GM23338 (cell line): Measurements from ENCODE around the gene SPTBN4. TPM values are rescaled to one million over a fixed set of nuclear protein-coding genes. Genes with fewer than 3 reads are reported as not detected.
"Not testable (repeated sequence)": the region's sequence is repeated elsewhere in the genome, so short reads cannot be mapped to it uniquely, and the experiment has no call there.

Experiments
- ATAC-seq: fragments of 200-7000 bp; cut with Tn5 transposase; 3 replicates; pipeline ENCODE4 v1.9.1; 2020
- DNase-seq: peaks from one replicate; pipeline ENCODE4 v3.0.0-alpha.2; 2015; ENCODE audit warnings: low spot score
- H2AFZ ChIP-seq: fragments of 200-600 bp; sonication (generic); 2 replicates; pipeline ENCODE4 v1.8.0; 2016; ENCODE audit warnings: antibody characterized with exemption, mild to moderate bottlenecking, moderate library complexity
- H3F3A ChIP-seq: fragments of 200-600 bp; sonication (generic); replicated peaks from 2 replicates; pipeline ENCODE4 v1.8.0; 2017; ENCODE audit warnings: antibody characterized with exemption, mixed run types, low read depth
- H3K27ac ChIP-seq: fragments of 200-600 bp; sonication (generic); 2 replicates; pipeline ENCODE4 v1.6.1; 2016; ENCODE audit warnings: low read depth
- H3K27me3 ChIP-seq: fragments of 200-600 bp; sonication (generic); 2 replicates; pipeline ENCODE4 v1.8.0; 2016; ENCODE audit warnings: mild to moderate bottlenecking, mixed run types, moderate library complexity; ENCODE audit not compliant: insufficient read depth
- H3K36me3 ChIP-seq: fragments of 200-600 bp; sonication (generic); 2 replicates; pipeline ENCODE4 v1.8.0; 2016; ENCODE audit warnings: mild to moderate bottlenecking; ENCODE audit not compliant: insufficient read depth
- H3K4me1 ChIP-seq: fragments of 200-600 bp; sonication (generic); 2 replicates; pipeline ENCODE4 v1.8.0; 2016; ENCODE audit warnings: mild to moderate bottlenecking, moderate library complexity; ENCODE audit not compliant: insufficient read depth
- H3K4me2 ChIP-seq: fragments of 200-600 bp; sonication (generic); 2 replicates; pipeline ENCODE4 v1.7.1; 2017; ENCODE audit warnings: mixed run types
- H3K4me3 ChIP-seq: fragments of 200-600 bp; sonication (generic); 2 replicates; pipeline ENCODE4 v1.6.1; 2016; ENCODE audit warnings: mixed run types
- H3K79me2 ChIP-seq: fragments of 200-600 bp; sonication (generic); replicated peaks from 2 replicates; pipeline ENCODE4 v1.8.0; 2017; ENCODE audit warnings: mild to moderate bottlenecking; ENCODE audit not compliant: insufficient read depth
- H3K9me2 ChIP-seq: fragments of 200-600 bp; sonication (generic); 2 replicates; pipeline ENCODE4 v1.8.0; 2017; ENCODE audit not compliant: insufficient read depth
- H4K20me1 ChIP-seq: fragments of 200-600 bp; sonication (generic); replicated peaks from 2 replicates; pipeline ENCODE4 v1.8.0; 2017; ENCODE audit warnings: mild to moderate bottlenecking; ENCODE audit not compliant: insufficient read depth
- H3K27ac Mint-ChIP-seq: 2 replicates; pipeline ENCODE4 v1.8.0; 2020; ENCODE audit warnings: inconsistent platforms, mild to moderate bottlenecking, moderate library complexity, mixed read lengths
- H3K27me3 Mint-ChIP-seq: 3 replicates; pipeline ENCODE4 v1.8.0; 2022; ENCODE audit warnings: low read depth, mild to moderate bottlenecking, moderate library complexity, mixed read lengths, inconsistent platforms; ENCODE audit not compliant: insufficient read depth, poor library complexity
- H3K36me3 Mint-ChIP-seq: 3 replicates; pipeline ENCODE4 v1.8.0; 2021; ENCODE audit warnings: low read depth, mild to moderate bottlenecking, inconsistent platforms, moderate library complexity, mixed read lengths
- H3K4me1 Mint-ChIP-seq: 3 replicates; pipeline ENCODE4 v1.8.0; 2020; ENCODE audit warnings: mild to moderate bottlenecking, inconsistent platforms, mixed read lengths
- H3K4me3 Mint-ChIP-seq: 3 replicates; pipeline ENCODE4 v1.8.0; 2021; ENCODE audit warnings: moderate library complexity, mild to moderate bottlenecking, inconsistent platforms, mixed read lengths
- H3K9me3 Mint-ChIP-seq: 3 replicates; pipeline ENCODE4 v1.8.0; 2020; ENCODE audit warnings: moderate library complexity, mild to moderate bottlenecking, inconsistent platforms, mixed read lengths
- CREB1 ChIP-seq: fragments of 250-450 bp; sonication (Bioruptor Pico); IDR thresholded peaks from 2 replicates; pipeline ENCODE4 v1.5.0; 2020; ENCODE audit warnings: low read depth, mild to moderate bottlenecking, moderate library complexity
- EZH2 ChIP-seq: fragments of 200-600 bp; sonication (generic); IDR thresholded peaks from one replicate; pipeline ENCODE4 v1.8.0; 2017; ENCODE audit warnings: antibody characterized with exemption, mild to moderate bottlenecking, low read depth; ENCODE audit not compliant: unreplicated experiment
- EZH2phosphoT487 ChIP-seq: fragments of 200-600 bp; sonication (generic); IDR thresholded peaks from one replicate; pipeline ENCODE4 v1.8.1; 2018; ENCODE audit warnings: antibody characterized with exemption; ENCODE audit not compliant: unreplicated experiment
- polyA plus RNA-seq: library from polyadenylated mRNA; unstranded; fragments of >200 nt; fragmentation: Nextera tagmentation; extraction: Ambion mirVana; gene quantifications from 2 replicates; pipeline ENCODE4 v1.2.1, GENCODE V29; 2016
- total RNA-seq: library from RNA; depleted of rRNA; stranded (reverse); fragments of >200 nt; shearing (Covaris generic); gene quantifications from 2 replicates; pipeline ENCODE4 v1.2.3, GENCODE V29; 2014
- TF ChIP-seq, protein P1 (sequence below), 2 experiments: fragments of 200-600 bp in 1 of 2; sonication (generic) in 1 of 2; conservative IDR thresholded peaks; 2 replicates each; pipeline versions ENCODE4 v1.5.1 to v1.6.1; 2016 to 2017; ENCODE audit warnings: antibody characterized with exemption in 2 of 2, low read depth in 2 of 2, mild to moderate bottlenecking in 2 of 2, moderate library complexity in 1 of 2

Gene SPTBN4
- total and polyA plus RNA-seq, 2 experiments from 2014 or later = 1.6 to 2.3 TPM

- no peaks in the 10 kb centered on the region for H3K79me2 ChIP-seq
- no peak overlapping the region for H2AFZ ChIP-seq
- no peak overlapping the region for H3K4me3 ChIP-seq
- Mint-ChIP-seq H3K27ac (no peak overlapping the region), H3K9me3 (no peaks in the 10 kb centered on the region; the same call in 2 of the 3 replicates), H3K4me1 (no peaks in the 10 kb centered on the region; the same call in 2 of the 3 replicates), H3K27me3 (peaks cover 29% of the 10 kb centered on the region), H3K36me3 (no peaks in the 10 kb centered on the region; the same call in 2 of the 3 replicates), H3K4me3 (no peak overlapping the region)
- H4K20me1 ChIP-seq = no peaks in the 10 kb centered on the region
- H3K27ac ChIP-seq = no peak overlapping the region
- H3K27me3 ChIP-seq = peaks cover 48% of the 10 kb centered on the region
- H3K4me2 ChIP-seq = no peak overlapping the region
- TF ChIP-seq, protein P1, sequence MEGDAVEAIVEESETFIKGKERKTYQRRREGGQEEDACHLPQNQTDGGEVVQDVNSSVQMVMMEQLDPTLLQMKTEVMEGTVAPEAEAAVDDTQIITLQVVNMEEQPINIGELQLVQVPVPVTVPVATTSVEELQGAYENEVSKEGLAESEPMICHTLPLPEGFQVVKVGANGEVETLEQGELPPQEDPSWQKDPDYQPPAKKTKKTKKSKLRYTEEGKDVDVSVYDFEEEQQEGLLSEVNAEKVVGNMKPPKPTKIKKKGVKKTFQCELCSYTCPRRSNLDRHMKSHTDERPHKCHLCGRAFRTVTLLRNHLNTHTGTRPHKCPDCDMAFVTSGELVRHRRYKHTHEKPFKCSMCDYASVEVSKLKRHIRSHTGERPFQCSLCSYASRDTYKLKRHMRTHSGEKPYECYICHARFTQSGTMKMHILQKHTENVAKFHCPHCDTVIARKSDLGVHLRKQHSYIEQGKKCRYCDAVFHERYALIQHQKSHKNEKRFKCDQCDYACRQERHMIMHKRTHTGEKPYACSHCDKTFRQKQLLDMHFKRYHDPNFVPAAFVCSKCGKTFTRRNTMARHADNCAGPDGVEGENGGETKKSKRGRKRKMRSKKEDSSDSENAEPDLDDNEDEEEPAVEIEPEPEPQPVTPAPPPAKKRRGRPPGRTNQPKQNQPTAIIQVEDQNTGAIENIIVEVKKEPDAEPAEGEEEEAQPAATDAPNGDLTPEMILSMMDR (conservative IDR thresholded peaks at IDR 0.05; ENCODE audit: low read depth in 2 of 2) = peak; percentile 20 to 42; a peak in 3 of 4 replicates
- no peak for TF ChIP-seq CREB1 (CRISPR knock-in tag)
- H3F3A ChIP-seq = no peaks in the 10 kb centered on the region
- peak; percentile 40 for DNase-seq
- H3K36me3 ChIP-seq = no peaks in the 10 kb centered on the region
- no peaks in the 10 kb centered on the region for H3K9me2 ChIP-seq
- peak; percentile 82 for ATAC-seq
- H3K4me1 ChIP-seq = no peaks in the 10 kb centered on the region
Measured at GRCh38 chr19:40560092-40560507, 93.3 kb downstream of the SPTBN4 start.

- Mint-ChIP-seq H3K27me3 (peaks cover 34% of the 10 kb centered on the region), H3K27ac (no peak overlapping the region), H3K4me1 (no peaks in the 10 kb centered on the region; the same call in 2 of the 3 replicates), H3K36me3 (no peaks in the 10 kb centered on the region; the same call in 2 of the 3 replicates), H3K4me3 (no peak overlapping the region), H3K9me3 (no peaks in the 10 kb centered on the region; the same call in 2 of the 3 replicates)
- Histone ChIP-seq H3K4me1 (no peaks in the 10 kb centered on the region), H3F3A (no peaks in the 10 kb centered on the region), H2AFZ (no peak overlapping the region), H4K20me1 (no peaks in the 10 kb centered on the region), H3K27ac (no peak overlapping the region), H3K4me2 (no peak overlapping the region), H3K9me2 (no peaks in the 10 kb centered on the region), H3K36me3 (no peaks in the 10 kb centered on the region), H3K4me3 (no peak overlapping the region), H3K79me2 (no peaks in the 10 kb centered on the region), H3K27me3 (peaks cover 48% of the 10 kb centered on the region)
- DNase-seq (no peak), ATAC-seq (no peak)
- TF ChIP-seq EZH2 (no peak), EZH2phosphoT487 (no peak)
Measured at GRCh38 chr19:40561947-40562346, 95.1 kb downstream of the SPTBN4 start.

GRCh38 chr19:40564535-40564934 is 97.7 kb downstream of the SPTBN4 start:
- not testable (repeated sequence) for H3K36me3 ChIP-seq, H3K4me1 Mint-ChIP-seq, H3K9me3 Mint-ChIP-seq, H3K4me1 ChIP-seq, DNase-seq, H3K4me3 Mint-ChIP-seq, H3K27ac Mint-ChIP-seq, H3K36me3 Mint-ChIP-seq, H4K20me1 ChIP-seq, H3K4me2 ChIP-seq, H2AFZ ChIP-seq, H3K27ac ChIP-seq, H3K9me2 ChIP-seq, ATAC-seq, H3F3A ChIP-seq, H3K79me2 ChIP-seq, H3K4me3 ChIP-seq
- peaks cover 55% of the 10 kb centered on the region for H3K27me3 Mint-ChIP-seq
- H3K27me3 ChIP-seq = peaks cover 70% of the 10 kb centered on the region
